ENCODE data around the gene IFI35.
A peak's percentile ranks its signal among the peaks of the same experiment; 100 is the strongest.
"Not testable (repeated sequence)": the region's sequence is repeated elsewhere in the genome, so short reads cannot be mapped to it uniquely, and the experiment has no call there.

Gene IFI35

GRCh38 chr17:42997984-42998938, 8.3 kb upstream of the IFI35 start, which contains the start of gene RPL27:
Gene RPL27, plus strand, starts transcription at chr17:42998419. Its CDS starts 332 bp downstream, at chr17:42998751.
- peak; percentile 99 for DNase-seq

- no peak for DNase-seq
These were observed 7.5 kb upstream of the IFI35 start for GRCh38 chr17:42999003-42999525.

GRCh38 chr17:43000894-43001293, 5.7 kb upstream of the IFI35 start:
- not testable (repeated sequence) for DNase-seq

- no peak for DNase-seq
These were observed 2.9 kb upstream of the IFI35 start for GRCh38 chr17:43003542-43004172.

GRCh38 chr17:43010667-43011308, 4.2 kb downstream of the IFI35 start:
- DNase-seq, result no peak

- no peak for DNase-seq
These were observed 5.3 kb downstream of the IFI35 start for GRCh38 chr17:43011728-43012472.

GRCh38 chr17:43013296-43013695, 6.7 kb downstream of the IFI35 start:
- DNase-seq, result no peak

- no peak for DNase-seq
These were observed 7.5 kb downstream of the IFI35 start for GRCh38 chr17:43014020-43014648.

- no peak for DNase-seq
These were observed 8.3 kb downstream of the IFI35 start for GRCh38 chr17:43014649-43015542.

- DNase-seq, result no peak
These were observed 9.0 kb downstream of the IFI35 start for GRCh38 chr17:43015579-43015978.

- DNase-seq, result no peak
These were observed 9.6 kb downstream of the IFI35 start for GRCh38 chr17:43016216-43016615.

GRCh38 chr17:43018008-43018853, 11.6 kb downstream of the IFI35 start:
- no peak for DNase-seq

- no peak for DNase-seq
These were observed 12.3 kb downstream of the IFI35 start for GRCh38 chr17:43018932-43019331.

- no peak for DNase-seq
These were observed 12.8 kb downstream of the IFI35 start for GRCh38 chr17:43019418-43019817.

- DNase-seq, result no peak
These were observed 13.5 kb downstream of the IFI35 start for GRCh38 chr17:43020030-43020621.

- DNase-seq, result peak; percentile 43
These were observed 14.5 kb downstream of the IFI35 start for GRCh38 chr17:43020789-43021740.

- peak; percentile 43 for DNase-seq
These were observed 15.3 kb downstream of the IFI35 start, which contains the start of gene VAT1 for GRCh38 chr17:43021741-43022512. Gene VAT1, minus strand, starts transcription at chr17:43022385. Its CDS starts 63 bp downstream, at chr17:43022322.

Measured in amniotic stem cell (primary cell).